Nephron progenitor cell (in vitro differentiated cells): ENCODE measurements around the gene PACS2.

Source experiments
- DNase-seq: peaks from one replicate; pipeline ENCODE4 v3.0.0; 2021
- H3K27ac Mint-ChIP-seq: 2 replicates; pipeline ENCODE4 v1.8.0; 2021; ENCODE audit warnings: mild to moderate bottlenecking, moderate library complexity, mixed read lengths
- H3K27me3 Mint-ChIP-seq: 2 replicates; pipeline ENCODE4 v1.8.0; 2021; ENCODE audit warnings: mild to moderate bottlenecking, low read depth, mixed read lengths; ENCODE audit not compliant: poor library complexity
- H3K36me3 Mint-ChIP-seq: 2 replicates; pipeline ENCODE4 v1.8.0; 2021; ENCODE audit warnings: low read depth, mixed read lengths
- H3K4me1 Mint-ChIP-seq: 2 replicates; pipeline ENCODE4 v1.8.0; 2021; ENCODE audit warnings: mixed read lengths
- H3K4me3 Mint-ChIP-seq: 2 replicates; pipeline ENCODE4 v1.8.0; 2021; ENCODE audit warnings: mild to moderate bottlenecking, moderate library complexity, mixed read lengths
- H3K9me3 Mint-ChIP-seq: 2 replicates; pipeline ENCODE4 v1.8.0; 2021; ENCODE audit warnings: mild to moderate bottlenecking, moderate library complexity, mixed read lengths
- TF ChIP-seq, protein P1 (sequence below): fragments of 200-600 bp; sonication (generic); IDR thresholded peaks from 2 replicates; pipeline ENCODE4 v1.5.0; 2021; ENCODE audit warnings: antibody characterized with exemption

PACS2 gene

DNA sequence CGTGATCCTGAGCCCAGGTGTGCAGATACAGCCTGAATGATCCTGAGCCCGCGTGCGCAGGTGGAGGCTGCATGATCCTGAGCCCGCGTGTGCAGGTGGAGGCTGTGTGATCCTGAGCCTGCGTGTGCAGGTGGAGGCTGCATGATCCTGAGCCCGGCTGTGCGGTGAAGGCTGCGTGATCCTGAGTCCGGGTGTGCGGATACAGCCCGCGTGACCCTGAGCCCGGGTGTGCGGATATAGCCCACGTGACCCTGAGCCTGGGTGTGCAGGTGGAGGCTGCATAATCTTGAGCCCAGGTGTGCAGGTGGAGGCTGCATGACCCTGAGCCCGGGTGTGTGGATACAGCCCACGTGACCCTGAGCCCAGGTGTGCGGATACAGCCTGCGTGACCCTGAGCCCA, 34.0 kb upstream of the PACS2 start:
- Mint-ChIP-seq H3K9me3 (no peaks in the 10 kb centered on the region), H3K27ac (no peak overlapping the region), H3K4me1 (peaks cover 25% of the 10 kb centered on the region), H3K36me3 (peaks cover 4% of the 10 kb centered on the region), H3K27me3 (no peaks in the 10 kb centered on the region), H3K4me3 (no peak overlapping the region)
- DNase-seq = no peak
- TF ChIP-seq, protein P1, sequence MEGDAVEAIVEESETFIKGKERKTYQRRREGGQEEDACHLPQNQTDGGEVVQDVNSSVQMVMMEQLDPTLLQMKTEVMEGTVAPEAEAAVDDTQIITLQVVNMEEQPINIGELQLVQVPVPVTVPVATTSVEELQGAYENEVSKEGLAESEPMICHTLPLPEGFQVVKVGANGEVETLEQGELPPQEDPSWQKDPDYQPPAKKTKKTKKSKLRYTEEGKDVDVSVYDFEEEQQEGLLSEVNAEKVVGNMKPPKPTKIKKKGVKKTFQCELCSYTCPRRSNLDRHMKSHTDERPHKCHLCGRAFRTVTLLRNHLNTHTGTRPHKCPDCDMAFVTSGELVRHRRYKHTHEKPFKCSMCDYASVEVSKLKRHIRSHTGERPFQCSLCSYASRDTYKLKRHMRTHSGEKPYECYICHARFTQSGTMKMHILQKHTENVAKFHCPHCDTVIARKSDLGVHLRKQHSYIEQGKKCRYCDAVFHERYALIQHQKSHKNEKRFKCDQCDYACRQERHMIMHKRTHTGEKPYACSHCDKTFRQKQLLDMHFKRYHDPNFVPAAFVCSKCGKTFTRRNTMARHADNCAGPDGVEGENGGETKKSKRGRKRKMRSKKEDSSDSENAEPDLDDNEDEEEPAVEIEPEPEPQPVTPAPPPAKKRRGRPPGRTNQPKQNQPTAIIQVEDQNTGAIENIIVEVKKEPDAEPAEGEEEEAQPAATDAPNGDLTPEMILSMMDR = no peak

DNA sequence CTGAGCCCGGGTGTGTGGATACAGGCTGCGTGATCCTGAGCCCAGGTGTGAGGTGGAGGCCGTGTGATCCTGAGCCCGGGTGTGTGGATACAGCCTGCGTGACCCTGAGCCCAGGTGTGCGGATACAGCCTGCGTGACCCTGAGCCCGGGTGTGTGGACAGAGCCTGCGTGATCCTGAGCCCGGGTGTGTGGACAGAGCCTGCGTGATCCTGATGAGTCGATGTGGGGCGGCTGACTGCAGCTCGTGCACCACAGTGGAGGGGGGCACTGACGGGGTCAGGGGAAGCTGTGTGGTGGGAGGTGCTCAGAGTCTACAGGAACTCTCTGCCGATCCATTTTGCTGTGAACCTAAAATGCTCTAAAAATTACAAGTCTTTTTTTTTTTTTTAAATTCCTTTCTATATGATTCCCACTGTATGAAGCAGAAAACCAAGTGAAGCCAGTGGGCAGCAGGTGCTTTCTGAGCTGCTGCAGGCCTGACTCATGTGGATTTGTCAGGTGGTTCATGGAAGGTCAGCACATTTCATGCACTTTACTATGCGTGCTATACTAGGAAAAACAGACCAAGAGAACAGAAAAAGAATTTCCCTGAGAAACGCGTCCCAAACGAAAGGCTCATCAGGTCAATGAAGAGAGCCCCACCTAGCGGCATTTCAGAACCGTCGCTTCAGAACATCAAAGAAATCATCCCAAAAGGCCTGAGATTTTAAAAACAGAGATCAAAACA, 33.0 kb upstream of the PACS2 start:
- DNase-seq = peak; percentile 38
- H3K4me3 Mint-ChIP-seq = no peak overlapping the region
- H3K9me3 Mint-ChIP-seq = no peaks in the 10 kb centered on the region
- peaks cover 7% of the 10 kb centered on the region for H3K36me3 Mint-ChIP-seq
- TF ChIP-seq, protein P1 = peak; percentile 59
- peaks cover 22% of the 10 kb centered on the region for H3K4me1 Mint-ChIP-seq
- H3K27me3 Mint-ChIP-seq = no peaks in the 10 kb centered on the region
- H3K27ac Mint-ChIP-seq = no peak overlapping the region

DNA sequence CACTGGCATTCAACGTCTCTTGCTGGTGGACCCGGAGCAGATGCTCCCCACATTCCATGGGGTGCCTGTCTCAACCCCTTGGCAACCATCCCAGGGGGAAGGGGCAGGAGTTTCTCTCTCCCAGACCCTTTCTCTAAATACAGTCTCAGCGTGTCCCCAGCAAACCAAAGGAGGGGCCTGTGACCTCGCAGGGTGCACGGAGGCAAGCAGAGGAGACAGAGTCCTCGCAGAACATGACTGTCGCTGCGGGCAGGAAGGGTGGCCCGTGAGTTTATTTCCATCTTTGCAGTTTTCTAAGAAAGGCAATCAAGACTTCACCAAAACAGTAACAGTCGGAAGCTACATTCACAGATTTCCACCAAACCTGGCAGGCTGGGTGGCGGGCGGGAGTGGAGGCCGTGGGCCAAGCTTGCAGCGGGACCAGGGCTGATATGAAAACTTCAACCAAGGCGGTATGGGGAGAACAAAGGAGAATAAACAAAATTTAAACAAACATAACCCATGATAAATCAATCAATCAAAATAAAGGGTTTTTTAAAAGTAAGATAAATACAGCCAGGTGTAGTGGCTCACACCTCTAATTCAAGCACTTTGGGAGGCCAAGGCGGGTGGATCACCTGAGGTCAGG, 32.3 kb upstream of the PACS2 start:
- H3K27me3 Mint-ChIP-seq = no peaks in the 10 kb centered on the region
- no peak for DNase-seq
- H3K36me3 Mint-ChIP-seq = peaks cover 7% of the 10 kb centered on the region
- TF ChIP-seq, protein P1 = no peak
- H3K27ac Mint-ChIP-seq = peak overlapping the region; percentile 90
- no peak overlapping the region for H3K4me3 Mint-ChIP-seq
- H3K4me1 Mint-ChIP-seq = peaks cover 24% of the 10 kb centered on the region
- H3K9me3 Mint-ChIP-seq = no peaks in the 10 kb centered on the region

DNA sequence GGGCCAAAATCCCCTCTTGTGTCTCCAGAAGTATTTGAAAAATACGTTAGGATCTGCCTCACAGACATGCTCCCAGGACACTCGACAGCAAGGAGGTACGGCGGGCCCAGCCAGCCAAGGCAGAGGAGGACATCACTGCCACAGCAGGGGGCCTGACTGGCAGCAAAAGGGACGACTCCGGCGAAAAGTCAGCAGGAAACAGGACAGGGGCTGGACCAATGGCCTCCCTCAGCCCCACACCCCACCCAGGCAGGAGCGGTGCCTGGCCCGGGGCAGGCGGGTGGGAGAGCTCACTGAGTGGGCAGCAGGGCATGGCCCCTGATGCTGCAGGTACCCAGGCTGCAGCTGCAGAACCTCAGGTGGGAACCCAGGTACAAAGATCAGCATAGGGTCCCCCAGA, 31.5 kb upstream of the PACS2 start:
- TF ChIP-seq, protein P1 = no peak
- no peaks in the 10 kb centered on the region for H3K27me3 Mint-ChIP-seq
- H3K4me3 Mint-ChIP-seq = no peak overlapping the region
- no peak overlapping the region for H3K27ac Mint-ChIP-seq
- no peaks in the 10 kb centered on the region for H3K9me3 Mint-ChIP-seq
- DNase-seq = no peak
- peaks cover 29% of the 10 kb centered on the region for H3K4me1 Mint-ChIP-seq
- peaks cover 7% of the 10 kb centered on the region for H3K36me3 Mint-ChIP-seq

DNA sequence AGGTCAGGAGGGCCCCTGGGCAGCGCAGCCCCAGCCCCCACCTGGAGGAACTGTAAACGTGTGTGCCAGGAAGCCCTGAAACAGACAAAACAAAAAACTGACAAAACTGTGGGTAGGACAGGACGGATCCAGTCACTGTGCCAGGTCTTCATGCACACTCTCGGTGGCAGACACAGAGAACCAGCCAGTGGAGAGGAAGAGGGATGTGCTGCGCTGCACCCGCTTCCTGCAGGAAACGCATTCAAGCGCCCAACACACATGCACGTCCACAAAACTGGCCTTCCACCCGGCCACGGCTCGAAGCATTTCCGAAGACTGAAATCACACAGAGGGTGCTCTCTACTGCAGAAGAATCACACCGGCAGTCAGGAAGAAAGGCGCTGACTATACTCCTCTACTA, 30.6 kb upstream of the PACS2 start:
- Mint-ChIP-seq H3K27ac (no peak overlapping the region), H3K36me3 (peaks cover 7% of the 10 kb centered on the region), H3K9me3 (no peaks in the 10 kb centered on the region), H3K4me1 (peaks cover 29% of the 10 kb centered on the region), H3K4me3 (no peak overlapping the region), H3K27me3 (no peaks in the 10 kb centered on the region)
- TF ChIP-seq, protein P1 = no peak
- DNase-seq = no peak

DNA sequence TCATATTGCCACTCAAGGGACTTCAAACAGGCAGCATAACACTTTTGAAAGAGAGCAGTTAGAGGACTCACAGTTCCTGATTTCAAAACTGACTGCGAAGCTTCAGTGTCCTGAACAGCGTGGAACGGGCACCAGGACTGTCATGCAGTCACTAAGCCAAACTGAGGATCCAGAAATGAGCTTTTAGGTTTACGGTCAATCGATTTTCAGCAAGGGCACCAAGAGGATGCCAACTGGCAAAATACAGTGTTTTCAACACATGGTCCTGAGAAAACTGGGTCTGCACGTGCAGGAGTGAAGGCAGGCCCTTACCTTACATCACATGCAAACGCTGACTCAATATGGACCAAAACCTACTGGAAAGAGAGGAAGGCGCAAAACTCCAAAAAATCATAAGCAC, 29.4 kb upstream of the PACS2 start:
- peaks cover 29% of the 10 kb centered on the region for H3K4me1 Mint-ChIP-seq
- H3K36me3 Mint-ChIP-seq = peaks cover 7% of the 10 kb centered on the region

More for the DNA sequence above, 29.4 kb upstream of the PACS2 start:
- Mint-ChIP-seq H3K9me3 (no peaks in the 10 kb centered on the region), H3K27ac (no peak overlapping the region), H3K27me3 (no peaks in the 10 kb centered on the region), H3K4me3 (no peak overlapping the region)
- TF ChIP-seq, protein P1 = no peak
- no peak for DNase-seq
